ENCODE results near the gene REPIN1. TPM values are rescaled to one million over a fixed set of nuclear protein-coding genes. Genes with fewer than 3 reads are reported as not detected.

Gene REPIN1
- total RNA-seq, 2 donors from 2014 or later = 43.0 to 49.8 TPM

DNA sequence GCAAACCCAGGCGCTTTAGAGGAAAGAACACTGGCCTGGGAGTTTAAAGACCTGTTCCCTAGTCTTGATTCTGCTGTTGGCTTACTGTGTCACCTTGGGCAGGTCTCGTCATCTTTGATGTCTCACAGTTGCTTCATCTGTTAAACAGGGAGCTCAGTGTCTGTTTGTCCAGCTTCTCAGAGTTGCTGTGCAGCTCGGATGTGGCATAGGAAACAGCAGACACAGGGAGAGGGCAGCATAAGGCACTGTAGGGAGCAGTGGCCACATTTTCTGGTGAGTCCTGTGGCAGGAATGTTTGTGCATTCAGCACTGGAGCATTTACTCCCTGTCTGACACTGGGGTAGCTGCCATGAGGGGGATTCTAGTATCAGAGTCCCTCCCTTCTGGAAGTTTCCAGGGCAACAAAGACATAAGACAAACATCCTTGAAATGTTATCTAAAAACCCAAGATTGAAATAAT, 2.0 kb downstream of the REPIN1 start:
- no peaks in the 10 kb centered on the region for H3K9me3 ChIP-seq (ENCODE audit: control insufficient read depth, low read length, poor library complexity, severe bottlenecking)
- peak overlapping the region; percentile 93 for H3K27ac Mint-ChIP-seq
- H3K36me3 Mint-ChIP-seq (ENCODE audit: low read depth) = no peaks in the 10 kb centered on the region
- peaks cover 21% of the 10 kb centered on the region for H3K4me1 Mint-ChIP-seq
- no peak for ATAC-seq
- DNase-seq = no peak
- H3K4me3 Mint-ChIP-seq = peak overlapping the region; percentile 97
- H3K27me3 Mint-ChIP-seq = no peaks in the 10 kb centered on the region

DNA sequence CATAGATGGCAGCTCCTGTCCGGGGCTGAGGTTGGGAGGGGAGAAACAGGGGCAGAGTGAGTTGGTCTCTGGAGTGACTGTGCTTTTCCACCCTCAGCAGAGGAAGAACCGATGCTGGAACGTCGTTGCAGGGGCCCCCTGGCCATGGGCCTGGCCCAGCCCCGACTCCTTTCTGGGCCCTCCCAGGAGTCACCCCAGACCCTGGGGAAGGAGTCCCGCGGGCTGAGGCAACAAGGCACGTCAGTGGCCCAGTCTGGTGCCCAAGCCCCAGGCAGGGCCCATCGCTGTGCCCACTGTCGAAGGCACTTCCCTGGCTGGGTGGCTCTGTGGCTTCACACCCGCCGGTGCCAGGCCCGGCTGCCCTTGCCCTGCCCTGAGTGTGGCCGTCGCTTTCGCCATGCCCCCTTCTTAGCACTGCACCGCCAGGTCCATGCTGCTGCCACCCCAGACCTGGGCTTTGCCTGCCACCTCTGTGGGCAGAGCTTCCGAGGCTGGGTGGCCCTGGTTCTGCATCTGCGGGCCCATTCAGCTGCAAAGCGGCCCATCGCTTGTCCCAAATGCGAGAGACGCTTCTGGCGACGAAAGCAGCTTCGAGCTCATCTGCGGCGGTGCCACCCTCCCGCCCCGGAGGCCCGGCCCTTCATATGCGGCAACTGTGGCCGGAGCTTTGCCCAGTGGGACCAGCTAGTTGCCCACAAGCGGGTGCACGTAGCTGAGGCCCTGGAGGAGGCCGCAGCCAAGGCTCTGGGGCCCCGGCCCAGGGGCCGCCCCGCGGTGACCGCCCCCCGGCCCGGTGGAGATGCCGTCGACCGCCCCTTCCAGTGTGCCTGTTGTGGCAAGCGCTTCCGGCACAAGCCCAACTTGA, 2.7 kb downstream of the REPIN1 start:
- no peak overlapping the region for H3K4me3 Mint-ChIP-seq
- no peaks in the 10 kb centered on the region for H3K9me3 ChIP-seq (ENCODE audit: control insufficient read depth, low read length, poor library complexity, severe bottlenecking)
- no peak for DNase-seq
- H3K27me3 Mint-ChIP-seq = no peaks in the 10 kb centered on the region
- H3K27ac Mint-ChIP-seq = peak overlapping the region; percentile 93
- no peaks in the 10 kb centered on the region for H3K36me3 Mint-ChIP-seq (ENCODE audit: low read depth)
- no peak for ATAC-seq
- peaks cover 28% of the 10 kb centered on the region for H3K4me1 Mint-ChIP-seq

DNA sequence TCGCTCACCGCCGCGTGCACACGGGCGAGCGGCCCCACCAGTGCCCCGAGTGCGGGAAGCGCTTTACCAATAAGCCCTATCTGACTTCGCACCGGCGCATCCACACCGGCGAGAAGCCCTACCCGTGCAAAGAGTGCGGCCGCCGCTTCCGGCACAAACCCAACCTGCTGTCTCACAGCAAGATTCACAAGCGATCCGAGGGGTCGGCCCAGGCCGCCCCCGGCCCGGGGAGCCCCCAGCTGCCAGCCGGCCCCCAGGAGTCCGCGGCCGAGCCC, 3.3 kb downstream of the REPIN1 start:
- no peak for ATAC-seq
- Mint-ChIP-seq H3K27me3 (no peaks in the 10 kb centered on the region), H3K27ac (no peak overlapping the region), H3K4me1 (peaks cover 30% of the 10 kb centered on the region), H3K36me3 (ENCODE audit: low read depth) (no peaks in the 10 kb centered on the region), H3K4me3 (no peak overlapping the region)
- no peaks in the 10 kb centered on the region for H3K9me3 ChIP-seq (ENCODE audit: control insufficient read depth, low read length, poor library complexity, severe bottlenecking)
- DNase-seq = no peak

DNA sequence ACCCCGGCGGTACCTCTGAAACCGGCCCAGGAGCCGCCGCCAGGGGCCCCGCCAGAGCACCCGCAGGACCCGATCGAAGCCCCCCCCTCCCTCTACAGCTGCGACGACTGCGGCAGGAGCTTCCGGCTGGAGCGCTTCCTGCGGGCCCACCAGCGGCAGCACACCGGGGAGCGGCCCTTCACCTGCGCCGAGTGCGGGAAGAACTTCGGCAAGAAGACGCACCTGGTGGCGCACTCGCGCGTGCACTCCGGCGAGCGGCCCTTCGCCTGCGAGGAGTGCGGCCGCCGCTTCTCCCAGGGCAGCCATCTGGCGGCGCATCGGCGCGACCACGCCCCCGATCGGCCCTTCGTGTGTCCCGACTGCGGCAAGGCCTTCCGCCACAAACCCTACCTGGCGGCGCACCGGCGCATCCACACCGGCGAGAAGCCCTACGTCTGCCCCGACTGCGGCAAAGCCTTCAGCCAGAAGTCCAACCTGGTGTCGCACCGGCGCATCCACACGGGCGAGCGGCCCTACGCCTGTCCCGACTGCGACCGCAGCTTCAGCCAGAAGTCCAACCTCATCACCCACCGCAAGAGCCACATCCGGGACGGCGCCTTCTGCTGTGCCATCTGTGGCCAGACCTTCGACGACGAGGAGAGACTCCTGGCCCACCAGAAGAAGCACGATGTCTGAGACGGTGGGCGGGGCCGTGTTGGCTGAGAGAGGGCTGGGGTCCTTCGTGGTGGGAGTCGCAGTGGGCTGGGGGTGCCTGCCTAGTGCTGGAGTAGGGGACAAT, 3.8 kb downstream of the REPIN1 start:
- Mint-ChIP-seq H3K4me3 (no peak overlapping the region), H3K4me1 (peaks cover 31% of the 10 kb centered on the region), H3K36me3 (ENCODE audit: low read depth) (no peaks in the 10 kb centered on the region), H3K27ac (no peak overlapping the region), H3K27me3 (no peaks in the 10 kb centered on the region)
- ATAC-seq (no peak), DNase-seq (no peak)
- no peaks in the 10 kb centered on the region for H3K9me3 ChIP-seq (ENCODE audit: control insufficient read depth, low read length, poor library complexity, severe bottlenecking)

DNA sequence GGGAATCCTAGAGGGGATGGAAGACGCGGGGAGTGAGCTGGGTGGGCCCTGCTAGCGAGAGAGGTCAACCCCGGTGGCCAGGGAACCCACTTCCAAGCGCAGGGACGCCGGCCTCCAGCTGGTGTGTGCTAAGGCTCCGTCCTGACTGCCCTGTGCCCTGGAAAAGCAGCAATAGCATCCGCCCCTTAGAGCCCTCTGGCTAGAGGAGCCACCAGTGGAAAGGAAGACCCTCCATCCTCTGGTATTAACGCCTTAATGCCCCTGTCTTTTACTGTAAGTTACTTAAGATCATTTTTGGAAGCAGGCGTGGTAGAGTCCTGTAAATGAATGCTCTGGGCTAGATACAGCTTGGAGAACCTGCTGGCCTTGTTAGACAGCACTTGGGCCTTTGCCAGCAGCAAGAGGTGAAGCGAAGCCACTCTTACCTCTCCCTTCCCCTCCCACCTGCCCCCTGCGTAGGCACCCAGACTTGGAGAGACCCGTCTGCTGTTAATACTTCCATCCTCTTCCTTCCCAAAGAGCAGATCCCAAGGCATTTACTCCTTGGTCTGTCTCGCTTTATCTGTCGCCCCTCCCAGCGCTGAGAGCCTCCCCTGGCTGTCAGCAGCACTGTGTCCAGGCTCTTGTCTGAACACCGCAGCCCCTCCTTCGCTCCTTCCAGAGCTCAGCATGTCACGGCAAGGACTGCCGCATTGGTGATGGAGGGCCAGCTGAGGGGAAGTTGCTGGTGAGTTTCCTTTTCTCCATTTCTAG, 4.6 kb downstream of the REPIN1 start:
- no peak for ATAC-seq
- no peak overlapping the region for H3K4me3 Mint-ChIP-seq
- H3K4me1 Mint-ChIP-seq = peaks cover 36% of the 10 kb centered on the region

DNA sequence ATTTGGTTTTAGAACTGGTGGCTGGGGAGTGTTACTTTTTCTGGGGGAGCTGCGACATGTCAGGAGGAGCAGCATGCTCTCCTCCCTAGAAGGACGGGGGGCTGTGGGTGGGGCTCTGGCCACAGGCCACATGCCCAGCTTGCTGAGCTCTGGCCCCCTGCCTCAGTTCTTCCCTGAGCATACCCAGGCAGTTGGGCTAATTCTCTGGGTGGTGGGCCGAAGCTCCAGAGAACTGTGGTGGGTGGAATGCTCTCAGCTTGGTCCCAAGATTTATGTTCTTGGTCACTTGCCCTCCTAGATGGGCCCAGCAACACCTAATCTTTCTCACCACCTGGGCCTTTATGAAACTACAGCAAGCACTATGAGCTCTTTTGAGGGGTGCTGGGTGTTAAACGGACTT, 5.4 kb downstream of the REPIN1 start:
- Mint-ChIP-seq H3K27ac (peak overlapping the region; percentile 53), H3K4me1 (peaks cover 37% of the 10 kb centered on the region), H3K27me3 (no peaks in the 10 kb centered on the region), H3K4me3 (no peak overlapping the region), H3K36me3 (ENCODE audit: low read depth) (no peaks in the 10 kb centered on the region)
- no peak for DNase-seq
- H3K9me3 ChIP-seq (ENCODE audit: control insufficient read depth, low read length, poor library complexity, severe bottlenecking) = no peaks in the 10 kb centered on the region
- ATAC-seq = no peak

More for the DNA sequence above, 4.6 kb downstream of the REPIN1 start:
- no peak overlapping the region for H3K27ac Mint-ChIP-seq
- no peaks in the 10 kb centered on the region for H3K27me3 Mint-ChIP-seq
- no peaks in the 10 kb centered on the region for H3K9me3 ChIP-seq (ENCODE audit: control insufficient read depth, low read length, poor library complexity, severe bottlenecking)
- no peaks in the 10 kb centered on the region for H3K36me3 Mint-ChIP-seq (ENCODE audit: low read depth)
- no peak for DNase-seq

DNA sequence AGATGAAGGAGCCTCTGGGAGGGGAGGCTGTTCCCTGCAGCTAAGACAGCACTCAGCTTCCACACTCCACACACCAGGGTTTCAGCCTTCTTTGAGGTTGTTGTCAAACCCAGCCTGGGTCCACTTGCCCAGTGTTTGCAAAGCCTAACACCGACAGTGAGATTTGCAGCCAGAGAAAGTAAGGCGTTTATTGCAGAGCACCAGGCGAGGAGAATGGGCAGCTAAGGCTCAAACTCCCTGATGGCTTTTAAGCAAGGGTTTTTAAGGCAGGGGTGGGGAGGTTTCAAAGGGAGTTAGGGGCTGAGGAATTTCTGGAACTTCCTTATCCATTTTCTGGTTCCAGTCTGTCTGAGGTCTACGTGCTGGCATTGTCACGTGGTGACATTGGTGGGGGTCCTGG, 5.8 kb downstream of the REPIN1 start:
- peak overlapping the region; percentile 53 for H3K27ac Mint-ChIP-seq
- DNase-seq = no peak

DNA sequence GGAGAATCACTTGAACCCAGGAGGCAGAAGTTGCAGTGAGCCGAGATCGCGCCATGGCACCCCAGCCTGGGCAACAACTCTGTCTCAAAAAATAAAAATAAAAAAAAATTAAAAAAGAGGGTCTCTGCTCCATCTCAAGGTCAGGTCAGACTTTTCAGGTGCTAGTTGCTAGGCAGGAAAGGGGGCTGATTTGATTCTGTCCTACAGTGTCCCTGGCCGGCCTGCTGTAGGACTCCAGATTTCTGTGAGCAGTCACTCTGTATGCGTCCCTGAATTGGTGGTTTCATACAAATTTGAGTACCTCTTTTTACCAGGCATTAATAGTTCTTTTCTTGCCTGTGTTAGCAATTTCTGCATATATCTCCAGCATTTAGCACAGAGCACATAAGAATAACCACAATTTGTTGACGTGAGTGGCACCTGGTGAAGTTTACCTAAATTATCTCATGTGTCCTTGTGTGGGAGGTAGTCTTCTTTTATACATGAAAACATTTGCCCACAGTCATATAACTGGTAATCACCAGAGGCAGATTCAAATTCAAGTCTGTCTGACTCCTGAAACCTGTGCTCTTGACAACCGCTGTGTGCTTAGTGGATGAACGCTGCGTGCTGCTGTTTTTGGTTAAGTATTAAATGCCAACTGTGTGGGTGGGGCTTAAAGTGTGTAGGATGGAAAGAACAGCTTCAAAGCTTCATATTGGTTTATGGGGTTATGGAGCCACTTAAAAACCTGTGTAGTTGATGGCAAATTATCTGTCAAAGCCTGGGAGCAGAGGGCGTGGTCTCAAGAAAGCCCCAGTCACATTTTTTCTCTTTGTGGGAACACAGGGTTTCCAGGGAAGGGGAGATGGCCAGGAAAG, 7.3 kb downstream of the REPIN1 start:
- DNase-seq (no peak), ATAC-seq (no peak)
- Mint-ChIP-seq H3K27me3 (no peaks in the 10 kb centered on the region), H3K4me1 (peaks cover 35% of the 10 kb centered on the region), H3K36me3 (ENCODE audit: low read depth) (no peaks in the 10 kb centered on the region), H3K4me3 (no peak overlapping the region), H3K27ac (peak overlapping the region; percentile 76)
- H3K9me3 ChIP-seq (ENCODE audit: control insufficient read depth, low read length, poor library complexity, severe bottlenecking) = no peaks in the 10 kb centered on the region

More for the DNA sequence above, 5.8 kb downstream of the REPIN1 start:
- H3K4me3 Mint-ChIP-seq = no peak overlapping the region
- no peaks in the 10 kb centered on the region for H3K27me3 Mint-ChIP-seq
- H3K4me1 Mint-ChIP-seq = peaks cover 36% of the 10 kb centered on the region
- no peaks in the 10 kb centered on the region for H3K9me3 ChIP-seq (ENCODE audit: control insufficient read depth, low read length, poor library complexity, severe bottlenecking)
- ATAC-seq = no peak
- no peaks in the 10 kb centered on the region for H3K36me3 Mint-ChIP-seq (ENCODE audit: low read depth)

DNA sequence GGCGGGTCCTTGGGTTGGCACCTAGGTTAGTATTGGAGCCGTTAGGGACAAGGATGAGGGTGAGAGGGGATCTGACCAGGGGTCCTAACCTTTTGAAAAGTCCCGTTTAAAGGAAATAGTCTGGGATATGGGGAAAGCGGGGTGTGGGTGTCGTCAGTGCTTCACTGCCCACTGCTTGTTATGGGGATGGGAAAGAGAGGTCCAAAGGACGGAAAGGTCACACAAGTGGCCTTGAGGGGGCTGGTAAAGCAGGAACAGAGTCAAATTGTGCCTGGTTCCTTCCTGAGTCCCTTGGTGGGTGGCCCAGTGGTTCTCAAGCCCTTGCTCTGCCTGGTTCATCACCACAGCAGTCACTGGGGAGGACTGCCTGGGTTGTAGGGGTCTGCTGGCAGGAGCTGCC, 7.9 kb downstream of the REPIN1 start:
- no peak for DNase-seq
- Mint-ChIP-seq H3K27ac (peak overlapping the region; percentile 76), H3K27me3 (no peaks in the 10 kb centered on the region), H3K4me3 (no peak overlapping the region), H3K4me1 (peaks cover 34% of the 10 kb centered on the region), H3K36me3 (ENCODE audit: low read depth) (no peaks in the 10 kb centered on the region)
- no peaks in the 10 kb centered on the region for H3K9me3 ChIP-seq (ENCODE audit: control insufficient read depth, low read length, poor library complexity, severe bottlenecking)
- no peak for ATAC-seq

DNA sequence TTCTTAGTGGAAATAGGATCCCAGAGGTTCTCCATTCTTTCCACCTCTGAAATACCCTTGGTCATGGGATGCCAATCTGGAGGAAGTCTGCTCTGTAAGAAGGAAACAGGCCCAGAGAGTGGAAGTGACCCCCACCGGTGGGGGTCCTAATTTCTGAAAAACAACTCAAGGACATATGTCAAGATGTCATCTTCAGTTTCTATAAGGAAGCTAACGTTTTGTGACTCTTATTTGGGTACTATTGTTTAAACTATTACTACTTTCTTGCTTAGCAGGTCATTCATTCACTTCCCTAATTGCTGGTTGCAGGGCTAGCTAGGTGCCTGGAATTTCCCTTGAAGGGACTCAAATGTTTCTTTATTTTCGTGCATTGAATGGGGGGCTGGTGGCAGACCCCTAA, 8.6 kb downstream of the REPIN1 start:
- H3K27me3 Mint-ChIP-seq = no peaks in the 10 kb centered on the region
- peak overlapping the region; percentile 87 for H3K27ac Mint-ChIP-seq
- no peaks in the 10 kb centered on the region for H3K36me3 Mint-ChIP-seq (ENCODE audit: low read depth)
- no peak for ATAC-seq
- no peak for DNase-seq
- no peak overlapping the region for H3K4me3 Mint-ChIP-seq
- H3K9me3 ChIP-seq (ENCODE audit: control insufficient read depth, low read length, poor library complexity, severe bottlenecking) = no peaks in the 10 kb centered on the region
- peaks cover 34% of the 10 kb centered on the region for H3K4me1 Mint-ChIP-seq

DNA sequence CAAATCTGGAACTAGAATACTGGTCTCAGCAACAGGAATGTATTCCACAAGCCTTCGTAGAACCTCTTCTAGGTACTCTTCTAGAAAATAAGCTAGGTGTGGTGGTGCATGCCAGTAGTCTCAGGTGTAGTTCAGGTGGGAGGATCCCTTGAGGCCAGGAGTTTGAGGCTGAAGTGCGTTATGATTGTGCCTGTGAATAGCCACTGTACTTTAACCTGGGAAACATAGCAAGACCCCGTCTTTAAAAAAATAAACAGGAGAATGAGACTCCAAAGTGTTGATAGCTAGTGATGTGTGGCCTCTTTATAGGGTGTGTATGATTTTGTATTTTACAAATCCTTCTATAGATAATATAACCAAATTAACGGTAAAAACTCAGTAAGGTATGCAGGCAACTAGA, 9.0 kb downstream of the REPIN1 start:
- H3K4me3 Mint-ChIP-seq = no peak overlapping the region
- peaks cover 34% of the 10 kb centered on the region for H3K4me1 Mint-ChIP-seq
- peak overlapping the region; percentile 87 for H3K27ac Mint-ChIP-seq
- DNase-seq (no peak), ATAC-seq (no peak)
- no peaks in the 10 kb centered on the region for H3K9me3 ChIP-seq (ENCODE audit: control insufficient read depth, low read length, poor library complexity, severe bottlenecking)
- no peaks in the 10 kb centered on the region for H3K27me3 Mint-ChIP-seq
- H3K36me3 Mint-ChIP-seq (ENCODE audit: low read depth) = no peaks in the 10 kb centered on the region

DNA sequence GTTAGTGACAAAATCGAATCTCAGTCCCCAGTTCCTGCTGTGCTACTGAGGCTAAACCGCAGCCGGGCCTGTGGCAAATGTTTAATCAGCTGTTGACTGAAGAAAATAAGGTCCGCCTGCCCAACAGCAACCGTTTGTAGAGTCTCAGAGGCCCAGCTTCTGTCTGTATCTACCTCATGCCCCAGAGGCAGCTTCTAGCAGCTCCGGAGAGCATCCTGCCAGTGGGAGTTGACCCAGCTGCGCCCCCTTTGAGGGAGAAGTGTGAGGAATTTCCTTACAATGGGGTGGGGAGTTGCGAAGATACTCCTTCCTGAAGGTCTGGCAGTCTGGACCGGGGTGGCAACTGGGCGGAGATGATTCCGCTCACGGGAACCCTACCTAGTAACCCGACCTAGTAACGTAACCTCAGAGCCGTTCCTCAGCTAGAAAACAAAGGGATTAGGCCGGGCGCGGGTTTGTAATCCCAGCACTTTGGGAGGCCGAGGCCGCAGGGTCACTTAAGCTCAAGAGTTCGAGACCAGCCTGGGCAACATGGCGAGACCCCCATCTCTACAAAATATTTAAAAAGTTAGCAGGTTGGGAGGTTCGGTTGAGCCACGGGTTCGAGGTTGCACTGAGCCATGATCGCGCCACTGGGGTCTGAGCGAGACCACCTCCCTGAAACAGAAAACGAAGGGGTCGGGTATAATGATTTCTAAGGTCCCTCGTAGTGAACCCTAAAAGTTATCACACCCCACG, 9.7 kb downstream of the REPIN1 start:
- ATAC-seq = no peak
- no peaks in the 10 kb centered on the region for H3K9me3 ChIP-seq (ENCODE audit: control insufficient read depth, low read length, poor library complexity, severe bottlenecking)
- Mint-ChIP-seq H3K27ac (peak overlapping the region; percentile 87), H3K4me1 (peaks cover 36% of the 10 kb centered on the region), H3K27me3 (no peaks in the 10 kb centered on the region), H3K4me3 (peak overlapping the region; percentile 86), H3K36me3 (ENCODE audit: low read depth) (no peaks in the 10 kb centered on the region)
- DNase-seq = peak in 1 of 3 donors; percentile 25
